Keratinocyte (primary cell): ENCODE results near the gene MAML1.
A peak's percentile ranks its signal among the peaks of the same experiment; 100 is the strongest.

Source experiments
- EZH2 ChIP-seq: IDR thresholded peaks from one replicate; pipeline ENCODE4 v1.6.1; 2012; ENCODE audit warnings: inconsistent platforms, mild to moderate bottlenecking, low read length, moderate library complexity
- TF ChIP-seq, protein P1 (sequence below), 3 experiments: IDR thresholded peaks in 1 of 3; conservative IDR thresholded peaks in 1 of 3; optimal IDR thresholded peaks in 1 of 3; 2 replicates in 2 of 3; 3 replicates in 1 of 3; pipeline versions ENCODE3 to v1.5.1; 2011; ENCODE audit warnings: low read length in 3 of 3, mild to moderate bottlenecking in 3 of 3, moderate library complexity in 2 of 3, control low read depth in 1 of 3, inconsistent platforms in 1 of 3; ENCODE audit not compliant: insufficient read depth in 2 of 3; ENCODE audit errors: extremely low read depth in 1 of 3

DNA sequence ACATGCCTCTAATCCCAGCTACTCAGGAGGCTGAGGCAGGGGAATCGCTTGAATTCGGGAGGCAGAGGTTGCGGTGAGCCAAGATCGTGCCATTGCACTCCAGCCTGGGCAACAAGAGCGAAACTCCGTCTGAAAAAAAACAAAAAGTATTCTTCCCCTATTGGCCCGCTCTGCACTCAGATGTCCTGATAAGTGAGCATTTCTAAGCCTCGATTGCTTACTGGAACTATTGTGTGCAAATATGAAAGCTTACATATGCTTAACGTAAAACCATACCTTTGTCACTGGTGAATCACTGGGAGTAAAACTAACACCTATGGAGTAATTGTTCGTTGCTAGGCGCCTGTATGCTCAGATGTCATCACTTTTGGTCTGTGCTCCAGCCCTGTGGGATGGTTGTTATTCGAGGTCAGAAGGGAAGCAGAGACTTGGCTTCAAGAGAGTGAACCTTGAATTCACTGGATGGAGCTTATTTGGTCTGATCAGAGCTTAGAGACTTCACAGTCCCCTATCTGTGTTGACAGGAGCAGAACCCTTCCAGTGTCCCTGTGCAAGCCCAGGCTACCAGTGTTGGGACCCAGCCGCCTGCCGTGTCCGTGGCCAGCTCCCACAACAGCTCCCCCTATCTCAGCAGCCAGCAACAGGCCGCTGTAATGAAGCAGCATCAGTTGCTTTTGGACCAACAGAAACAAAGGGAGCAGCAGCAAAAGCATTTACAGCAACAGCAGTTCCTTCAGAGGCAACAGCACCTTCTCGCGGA lies 35.9 kb downstream of the MAML1 start:
- TF ChIP-seq, protein P1, sequence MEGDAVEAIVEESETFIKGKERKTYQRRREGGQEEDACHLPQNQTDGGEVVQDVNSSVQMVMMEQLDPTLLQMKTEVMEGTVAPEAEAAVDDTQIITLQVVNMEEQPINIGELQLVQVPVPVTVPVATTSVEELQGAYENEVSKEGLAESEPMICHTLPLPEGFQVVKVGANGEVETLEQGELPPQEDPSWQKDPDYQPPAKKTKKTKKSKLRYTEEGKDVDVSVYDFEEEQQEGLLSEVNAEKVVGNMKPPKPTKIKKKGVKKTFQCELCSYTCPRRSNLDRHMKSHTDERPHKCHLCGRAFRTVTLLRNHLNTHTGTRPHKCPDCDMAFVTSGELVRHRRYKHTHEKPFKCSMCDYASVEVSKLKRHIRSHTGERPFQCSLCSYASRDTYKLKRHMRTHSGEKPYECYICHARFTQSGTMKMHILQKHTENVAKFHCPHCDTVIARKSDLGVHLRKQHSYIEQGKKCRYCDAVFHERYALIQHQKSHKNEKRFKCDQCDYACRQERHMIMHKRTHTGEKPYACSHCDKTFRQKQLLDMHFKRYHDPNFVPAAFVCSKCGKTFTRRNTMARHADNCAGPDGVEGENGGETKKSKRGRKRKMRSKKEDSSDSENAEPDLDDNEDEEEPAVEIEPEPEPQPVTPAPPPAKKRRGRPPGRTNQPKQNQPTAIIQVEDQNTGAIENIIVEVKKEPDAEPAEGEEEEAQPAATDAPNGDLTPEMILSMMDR (optimal IDR thresholded peaks at IDR 0.05 in 1 of 3, IDR thresholded peaks at IDR 0.05 in 1 of 3, conservative IDR thresholded peaks at IDR 0.05 in 1 of 3; ENCODE audit: extremely low read depth in 1 of 3, insufficient read depth in 2 of 3, low read length in 3 of 3), result peak in 1 of 3 experiments; percentile 15
- TF ChIP-seq EZH2, result no peak
